K562 (cell line): ENCODE data around the gene COL13A1.

ENCODE experiments used
- CBX8 ChIP-seq: fragments of 200-600 bp; sonication (generic); IDR thresholded peaks from 2 replicates; pipeline ENCODE4 v1.6.1; 2012; ENCODE audit warnings: borderline replicate concordance, mixed run types, low read depth, mild to moderate bottlenecking, moderate library complexity, mixed read lengths, low read length, control low read depth, inconsistent platforms; ENCODE audit not compliant: poor library complexity, severe bottlenecking; ENCODE audit errors: extremely low read depth
- ELF2 ChIP-seq: fragments of 250-450 bp; sonication (Bioruptor Pico); IDR thresholded peaks from 2 replicates; pipeline ENCODE4 v1.5.0; 2021; ENCODE audit warnings: mild to moderate bottlenecking
- HDAC1 ChIP-seq, 2 experiments: fragments of 450-650 bp; IDR thresholded peaks; 2 replicates each; pipeline ENCODE4 v1.6.1; 2016 to 2017; ENCODE audit warnings: inconsistent platforms in 1 of 2, mild to moderate bottlenecking in 1 of 2, moderate library complexity in 1 of 2
- NFIC ChIP-seq: fragments of 450-650 bp; IDR thresholded peaks from 2 replicates; pipeline ENCODE4 v1.6.1; 2017; ENCODE audit warnings: mild to moderate bottlenecking, inconsistent platforms
- POLR2AphosphoS2 ChIP-seq: IDR thresholded peaks from 2 replicates; pipeline ENCODE4 v1.6.1; 2012; ENCODE audit warnings: low read length, improper control_type of control experiment
- SOX6 ChIP-seq: fragments of 450-650 bp; IDR thresholded peaks from 2 replicates; pipeline ENCODE4 v1.6.1; 2014; ENCODE audit warnings: mild to moderate bottlenecking
- ZNF121 ChIP-seq: sonication (generic); formaldehyde crosslinking; conservative IDR thresholded peaks from 2 replicates; pipeline ENCODE4 v1.8.0; 2022; ENCODE audit warnings: missing genetic modification reagents
- TF ChIP-seq, protein P1 (sequence below), 3 experiments: IDR thresholded peaks in 2 of 3; conservative IDR thresholded peaks in 1 of 3; 2 replicates each; pipeline ENCODE4 v1.5.1; 2011 to 2012; ENCODE audit warnings: low read length in 3 of 3, mild to moderate bottlenecking in 3 of 3, control low read depth in 2 of 3, improper control_type of control experiment in 1 of 3, inconsistent platforms in 1 of 3, low read depth in 1 of 3, mixed read lengths in 1 of 3, moderate library complexity in 1 of 3; ENCODE audit not compliant: insufficient read depth in 2 of 3
- TF ChIP-seq, protein P2 (sequence below): fragments of 150-350 bp; conservative IDR thresholded peaks from 2 replicates; pipeline ENCODE4 v1.6.1; 2014; ENCODE audit warnings: low read length

GRCh38 chr10:69864321-69864720 is 62.6 kb downstream of the COL13A1 start:
- TF ChIP-seq POLR2AphosphoS2 (no peak), NFIC (no peak), HDAC1 (IDR thresholded peaks at IDR 0.05) (no peak), ZNF121 (CRISPR knock-in tag) (no peak), CBX8 (no peak), SOX6 (no peak), ELF2 (CRISPR knock-in tag) (no peak)
- TF ChIP-seq, protein P1, sequence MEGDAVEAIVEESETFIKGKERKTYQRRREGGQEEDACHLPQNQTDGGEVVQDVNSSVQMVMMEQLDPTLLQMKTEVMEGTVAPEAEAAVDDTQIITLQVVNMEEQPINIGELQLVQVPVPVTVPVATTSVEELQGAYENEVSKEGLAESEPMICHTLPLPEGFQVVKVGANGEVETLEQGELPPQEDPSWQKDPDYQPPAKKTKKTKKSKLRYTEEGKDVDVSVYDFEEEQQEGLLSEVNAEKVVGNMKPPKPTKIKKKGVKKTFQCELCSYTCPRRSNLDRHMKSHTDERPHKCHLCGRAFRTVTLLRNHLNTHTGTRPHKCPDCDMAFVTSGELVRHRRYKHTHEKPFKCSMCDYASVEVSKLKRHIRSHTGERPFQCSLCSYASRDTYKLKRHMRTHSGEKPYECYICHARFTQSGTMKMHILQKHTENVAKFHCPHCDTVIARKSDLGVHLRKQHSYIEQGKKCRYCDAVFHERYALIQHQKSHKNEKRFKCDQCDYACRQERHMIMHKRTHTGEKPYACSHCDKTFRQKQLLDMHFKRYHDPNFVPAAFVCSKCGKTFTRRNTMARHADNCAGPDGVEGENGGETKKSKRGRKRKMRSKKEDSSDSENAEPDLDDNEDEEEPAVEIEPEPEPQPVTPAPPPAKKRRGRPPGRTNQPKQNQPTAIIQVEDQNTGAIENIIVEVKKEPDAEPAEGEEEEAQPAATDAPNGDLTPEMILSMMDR (IDR thresholded peaks at IDR 0.05 in 2 of 3, conservative IDR thresholded peaks at IDR 0.05 in 1 of 3; ENCODE audit: insufficient read depth in 2 of 3, low read depth in 1 of 3, low read length in 3 of 3): no peak
- TF ChIP-seq, protein P2, sequence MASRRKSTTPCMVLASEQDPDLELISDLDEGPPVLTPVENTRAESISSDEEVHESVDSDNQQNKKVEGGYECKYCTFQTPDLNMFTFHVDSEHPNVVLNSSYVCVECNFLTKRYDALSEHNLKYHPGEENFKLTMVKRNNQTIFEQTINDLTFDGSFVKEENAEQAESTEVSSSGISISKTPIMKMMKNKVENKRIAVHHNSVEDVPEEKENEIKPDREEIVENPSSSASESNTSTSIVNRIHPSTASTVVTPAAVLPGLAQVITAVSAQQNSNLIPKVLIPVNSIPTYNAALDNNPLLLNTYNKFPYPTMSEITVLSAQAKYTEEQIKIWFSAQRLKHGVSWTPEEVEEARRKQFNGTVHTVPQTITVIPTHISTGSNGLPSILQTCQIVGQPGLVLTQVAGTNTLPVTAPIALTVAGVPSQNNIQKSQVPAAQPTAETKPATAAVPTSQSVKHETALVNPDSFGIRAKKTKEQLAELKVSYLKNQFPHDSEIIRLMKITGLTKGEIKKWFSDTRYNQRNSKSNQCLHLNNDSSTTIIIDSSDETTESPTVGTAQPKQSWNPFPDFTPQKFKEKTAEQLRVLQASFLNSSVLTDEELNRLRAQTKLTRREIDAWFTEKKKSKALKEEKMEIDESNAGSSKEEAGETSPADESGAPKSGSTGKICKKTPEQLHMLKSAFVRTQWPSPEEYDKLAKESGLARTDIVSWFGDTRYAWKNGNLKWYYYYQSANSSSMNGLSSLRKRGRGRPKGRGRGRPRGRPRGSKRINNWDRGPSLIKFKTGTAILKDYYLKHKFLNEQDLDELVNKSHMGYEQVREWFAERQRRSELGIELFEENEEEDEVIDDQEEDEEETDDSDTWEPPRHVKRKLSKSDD: no peak
